NCI-H1105 (cell line): ENCODE results near the gene ZFHX2.
"Not testable (repeated sequence)": the region's sequence is repeated elsewhere in the genome, so short reads cannot be mapped to it uniquely, and the experiment has no call there.

ENCODE experiments used
- DNase-seq: peaks from one replicate; lab custom pipeline; 2025; lab: John Stamatoyannopoulos, UW

Gene ZFHX2

DNA sequence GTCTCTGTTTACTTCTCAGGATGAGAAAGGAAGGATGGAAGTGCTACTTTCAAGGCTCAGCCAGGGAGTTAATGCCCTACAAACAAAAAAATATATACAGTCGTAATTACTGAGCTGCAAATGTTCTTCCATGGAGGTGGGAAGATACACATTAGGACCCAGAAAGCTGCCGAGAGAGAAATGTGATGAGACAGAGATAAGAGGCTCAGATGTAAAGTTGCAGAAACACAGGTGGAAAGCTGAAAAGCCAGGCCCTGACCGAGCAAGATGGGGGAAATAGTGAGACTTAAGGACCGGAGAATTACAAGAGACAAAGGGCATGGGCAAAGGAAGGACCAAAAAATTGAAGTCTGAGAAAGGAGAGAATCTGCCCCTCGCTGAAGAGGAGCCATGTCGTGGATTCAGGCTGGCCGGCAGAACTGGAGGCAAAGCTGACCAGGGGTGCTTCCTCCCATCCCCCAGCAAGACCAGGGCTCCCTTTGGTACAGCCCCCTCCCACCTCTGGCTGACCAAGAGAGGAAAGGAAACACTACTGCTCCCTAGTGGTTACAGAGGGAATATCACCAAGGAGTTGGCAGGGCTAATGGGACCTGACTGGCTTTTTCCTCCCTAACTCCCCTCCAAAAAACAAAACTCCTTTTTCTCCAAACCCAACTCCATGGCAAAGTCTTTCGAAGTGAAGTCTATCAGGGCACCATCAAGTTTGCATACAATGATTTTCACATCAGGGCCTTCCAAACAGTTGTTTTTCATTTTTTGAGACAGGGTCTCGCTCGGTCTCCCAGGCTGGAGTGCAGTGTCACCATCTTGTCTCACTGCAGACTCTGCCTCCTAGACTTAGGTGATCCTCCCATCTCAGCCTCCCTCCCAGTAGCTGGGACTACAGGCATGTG, 12.1 kb downstream of the ZFHX2 start:
- DNase-seq: peak; percentile 51

DNA sequence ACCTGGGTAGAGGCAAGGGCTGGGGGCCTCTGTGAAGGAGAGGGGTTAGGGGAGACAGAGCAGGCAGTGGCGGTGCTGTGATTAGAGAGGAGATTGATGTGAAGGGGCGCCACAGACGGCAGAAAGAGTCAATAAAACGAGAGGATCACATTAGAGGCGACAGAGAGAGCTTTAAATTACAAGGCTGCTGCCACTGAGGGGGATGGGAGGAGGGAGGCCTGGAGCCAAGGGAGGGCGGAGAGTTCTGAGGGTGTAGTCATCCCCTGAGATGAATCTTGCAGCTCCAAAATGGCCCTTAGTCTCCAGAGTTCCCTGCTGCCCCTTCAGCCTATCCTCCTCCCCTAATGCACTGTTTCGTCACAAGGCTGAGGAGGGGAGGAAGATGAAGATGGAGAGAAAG, 12.8 kb downstream of the ZFHX2 start:
- DNase-seq: no peak

DNA sequence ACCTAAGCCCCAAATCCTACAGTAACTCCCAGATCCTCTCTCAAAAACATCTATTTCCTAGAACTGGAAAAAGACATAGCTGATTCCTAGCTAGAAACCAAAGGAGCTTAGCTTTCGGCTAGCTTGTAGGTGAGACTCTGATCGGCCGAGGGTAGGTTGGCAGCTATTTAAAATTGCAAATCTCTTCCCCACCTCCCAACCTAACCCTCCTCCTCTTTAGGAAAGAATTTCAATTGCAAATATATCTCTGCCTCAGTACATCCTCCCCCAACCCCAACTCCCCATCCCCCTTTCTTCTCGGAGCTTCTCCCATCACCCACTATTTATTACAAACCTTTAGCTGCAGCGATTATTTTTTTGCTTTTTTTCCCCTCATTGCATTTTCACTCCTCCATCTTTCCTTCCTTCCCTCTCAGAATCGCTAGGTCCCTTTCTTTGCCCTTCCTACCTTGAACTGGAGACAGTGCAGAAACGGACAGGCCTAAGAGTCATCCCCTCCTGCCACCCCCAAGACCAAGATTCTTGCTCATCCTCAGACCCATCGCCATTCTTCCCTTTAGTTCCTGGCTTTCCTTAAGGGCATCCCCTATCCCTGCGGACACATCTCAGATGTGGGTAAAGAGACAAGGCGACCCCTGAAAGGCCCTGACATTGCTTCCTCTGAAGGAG, 13.4 kb downstream of the ZFHX2 start:
- no peak for DNase-seq

DNA sequence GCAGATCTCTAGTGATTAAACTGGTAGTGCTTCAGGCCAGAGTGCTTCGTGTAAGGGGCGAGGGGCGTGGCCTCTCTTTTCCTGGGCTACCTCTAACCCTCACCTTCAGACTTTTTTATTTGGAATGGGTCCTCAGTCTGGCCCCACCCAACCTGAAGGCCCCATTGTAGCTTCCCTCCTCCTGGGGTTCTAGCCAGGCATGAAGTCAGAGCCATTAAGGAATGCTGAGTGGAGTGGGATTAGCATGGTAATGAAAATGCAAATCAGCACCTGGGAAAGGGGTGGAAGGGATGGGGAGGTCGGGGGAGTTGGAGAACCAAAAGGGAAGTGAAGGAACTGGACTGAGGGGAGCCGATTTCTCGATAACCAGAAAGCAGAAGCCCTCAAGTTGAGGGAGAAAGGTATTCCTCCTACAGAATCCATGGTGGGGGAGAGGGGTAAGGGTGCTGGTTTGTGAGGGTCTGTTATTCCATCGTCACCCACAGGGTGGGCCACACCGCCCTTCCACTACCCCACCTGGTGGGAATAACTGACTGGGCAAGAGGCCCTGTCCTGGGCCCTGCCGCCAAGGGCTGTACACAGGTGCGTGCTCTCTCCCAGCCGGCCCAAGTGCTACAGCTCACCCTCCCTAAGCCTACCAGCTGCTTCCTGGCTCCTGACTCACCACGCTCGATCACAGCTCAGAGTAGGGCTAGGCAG, 14.1 kb downstream of the ZFHX2 start:
- no peak for DNase-seq

DNA sequence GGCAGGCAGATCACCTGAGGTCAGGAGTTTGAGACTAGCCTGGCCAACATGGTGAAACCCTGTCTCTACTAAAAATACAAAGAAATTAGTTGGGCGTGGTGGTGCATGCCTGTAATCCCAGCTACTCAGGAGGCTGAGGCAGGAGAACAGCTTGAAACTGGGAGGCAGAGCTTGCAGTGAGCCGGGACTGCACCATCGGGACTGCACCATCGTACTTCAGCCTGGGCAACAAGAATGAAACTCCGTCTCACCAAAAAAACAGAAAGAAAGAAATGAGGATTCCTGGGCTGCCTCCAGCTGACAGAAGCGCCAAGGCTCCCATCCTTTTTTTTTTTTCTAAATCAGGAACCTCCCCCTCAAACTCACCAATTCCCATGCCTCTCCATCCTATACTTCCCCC, 14.7 kb downstream of the ZFHX2 start:
- DNase-seq: not testable (repeated sequence)

DNA sequence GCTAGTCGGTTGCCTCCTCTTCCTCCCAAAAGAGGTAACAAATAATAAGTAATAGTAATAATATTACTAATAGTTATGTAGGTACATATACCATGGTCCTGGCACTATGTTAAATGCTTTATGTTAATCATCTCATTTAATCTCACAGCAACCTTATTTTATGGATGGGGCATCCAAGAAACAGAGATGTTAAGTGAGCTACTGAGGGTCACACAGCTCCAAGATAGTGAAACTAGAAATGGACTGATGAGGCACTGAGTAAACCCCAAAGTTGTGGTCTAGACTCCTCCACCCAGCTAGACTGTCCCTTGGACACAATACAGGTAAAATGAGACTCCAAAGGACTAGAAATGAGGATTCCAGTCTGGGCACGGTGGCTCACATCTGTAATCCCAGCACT, 15.1 kb downstream of the ZFHX2 start:
- no peak for DNase-seq

DNA sequence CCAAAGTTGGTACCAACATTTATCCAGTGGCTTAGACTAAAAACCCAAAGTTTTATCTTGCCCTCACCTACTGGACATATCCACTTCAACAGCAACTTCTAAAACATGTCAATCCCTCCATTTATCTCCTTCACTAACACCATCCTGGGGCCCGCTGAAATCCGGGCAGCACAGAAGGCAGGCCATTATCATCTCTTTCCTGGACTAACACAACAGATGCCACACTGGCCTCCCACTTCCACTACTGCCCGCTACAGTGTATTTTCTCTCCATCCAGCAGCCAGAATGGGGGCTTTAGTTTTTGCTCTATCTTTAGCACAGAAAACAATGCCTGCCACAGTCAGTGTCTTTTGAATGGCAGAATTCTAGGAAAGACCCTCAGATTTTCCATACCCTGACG, 15.6 kb downstream of the ZFHX2 start:
- DNase-seq: no peak

DNA sequence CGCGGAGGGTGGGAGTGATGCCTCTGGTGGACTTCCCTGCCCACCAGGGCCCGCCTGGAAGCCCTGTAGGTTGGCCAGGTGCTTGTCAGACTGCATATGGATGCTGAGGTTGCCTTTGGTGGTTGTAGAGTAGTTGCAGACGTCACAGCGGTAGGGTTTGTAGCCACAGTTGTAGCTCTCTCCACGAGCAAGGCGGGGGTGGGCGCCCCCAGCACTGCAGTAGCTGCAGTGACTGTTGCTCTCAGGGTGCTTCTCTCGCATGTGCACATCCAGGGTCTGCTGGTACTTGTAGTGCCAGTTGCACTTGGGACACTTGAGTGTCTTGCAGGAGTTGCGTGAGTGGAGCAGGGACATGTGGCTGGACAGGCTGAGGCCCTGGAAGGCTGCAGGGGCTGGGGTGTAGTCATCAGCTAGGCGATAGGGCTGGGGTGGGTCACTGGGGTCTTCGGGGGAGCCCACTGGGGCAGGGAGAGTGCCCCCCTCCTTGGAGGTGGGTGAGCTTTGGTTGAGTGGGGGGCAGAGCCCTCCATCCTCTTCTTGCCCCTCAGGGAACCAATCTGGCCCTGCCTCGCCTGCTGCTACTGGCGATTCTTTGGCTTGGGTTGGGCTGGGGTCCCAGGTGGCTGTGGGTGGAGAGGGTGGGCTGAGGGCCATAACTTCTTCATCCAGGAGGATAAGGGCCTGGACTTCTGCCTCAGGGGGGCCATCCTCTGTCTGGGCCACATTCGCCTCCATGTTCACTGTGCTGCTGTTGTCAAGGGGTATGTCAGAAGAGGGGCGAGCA, 17.7 kb downstream of the ZFHX2 start:
- no peak for DNase-seq

DNA sequence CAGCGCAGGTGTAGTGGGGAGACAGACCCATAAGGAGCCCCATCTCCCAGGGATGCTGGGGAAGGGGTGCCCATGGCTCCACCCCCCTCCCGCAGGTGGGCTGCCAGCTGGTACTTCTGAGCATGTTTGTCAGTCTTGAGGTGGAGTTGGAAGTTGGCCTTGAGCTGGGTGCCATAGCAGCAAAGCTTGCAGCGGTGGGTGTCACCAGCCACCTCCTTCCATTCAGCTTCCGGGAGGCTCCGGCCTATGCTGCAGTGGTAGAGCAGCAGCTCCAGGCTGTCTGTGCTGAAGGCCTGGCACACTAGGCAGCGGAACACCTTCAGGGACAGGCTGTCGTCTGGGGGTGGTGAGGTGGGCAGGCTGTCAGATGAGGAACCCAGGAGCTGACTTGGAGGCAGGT, 18.9 kb downstream of the ZFHX2 start:
- no peak for DNase-seq

DNA sequence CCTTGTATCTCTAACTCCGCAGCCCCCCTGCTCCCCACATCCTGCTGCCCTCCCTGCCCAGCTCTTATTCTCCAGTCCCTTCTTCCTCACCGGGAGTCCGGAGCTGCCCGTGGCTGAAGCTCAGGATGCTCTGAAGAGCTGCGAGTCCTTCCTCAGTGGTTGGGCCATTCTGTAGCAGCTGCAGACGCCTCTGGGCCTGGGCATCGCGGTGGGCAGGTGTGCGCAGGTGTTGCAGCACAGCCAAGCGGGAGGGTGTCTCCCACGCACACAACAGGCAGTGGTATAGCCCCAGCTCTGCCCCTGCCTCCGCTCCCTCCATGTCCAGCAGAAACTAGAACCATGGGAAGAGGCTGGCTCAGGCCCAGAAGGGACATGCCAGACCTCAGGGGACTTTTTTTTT, 20.2 kb downstream of the ZFHX2 start:
- no peak for DNase-seq

DNA sequence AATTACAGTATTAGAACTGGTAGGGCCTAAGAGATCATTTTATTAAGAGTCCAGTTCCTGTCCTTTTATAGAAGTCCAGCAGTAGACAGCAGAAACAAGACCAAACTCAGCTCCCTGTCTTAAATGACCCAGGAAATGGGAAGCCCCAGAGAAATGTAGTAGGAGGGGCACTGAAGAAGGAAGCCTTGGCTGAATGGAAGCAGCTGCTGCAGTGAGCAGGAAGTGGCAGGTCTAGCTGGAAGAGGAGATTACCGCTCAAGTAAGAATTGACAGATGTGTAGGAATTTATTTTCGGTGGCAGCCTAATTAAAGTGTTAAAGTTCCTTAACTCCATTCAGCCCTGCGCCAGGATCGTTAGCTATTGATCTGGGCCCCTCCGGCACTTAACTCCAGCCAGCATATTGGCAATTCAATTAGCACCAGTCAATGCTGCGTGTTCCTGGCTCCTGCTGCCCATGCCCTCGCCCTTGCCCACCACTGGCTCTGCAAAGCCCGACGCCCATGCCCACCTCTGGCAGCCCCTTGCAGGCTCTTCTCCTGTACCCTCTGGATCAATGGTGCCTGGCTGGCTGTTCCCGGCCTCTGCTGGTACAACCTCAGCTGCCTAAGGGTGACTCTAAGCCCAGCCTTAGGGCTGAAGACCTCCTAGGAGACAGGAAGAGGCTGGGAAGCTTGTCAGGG, 21.1 kb downstream of the ZFHX2 start:
- no peak for DNase-seq

DNA sequence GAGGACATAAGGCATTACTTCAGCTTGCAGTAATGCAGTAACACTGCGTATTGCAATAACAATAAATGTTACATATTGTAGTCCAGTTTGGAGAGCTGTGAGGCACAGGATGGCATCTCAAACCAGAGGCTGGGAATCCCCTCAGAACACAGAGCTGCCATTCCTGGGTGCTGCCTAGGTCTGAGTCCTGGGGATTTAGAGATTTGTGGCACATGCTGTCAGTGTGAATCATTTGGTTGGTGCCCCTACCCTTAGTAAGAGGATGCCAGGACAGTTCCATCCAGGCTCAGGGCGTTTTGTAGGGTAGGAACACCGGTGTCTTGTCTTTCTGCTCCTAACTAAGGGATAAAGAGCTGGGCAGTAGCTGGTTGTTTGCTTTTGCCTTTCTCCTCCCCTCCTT, 22.5 kb downstream of the ZFHX2 start:
- DNase-seq: no peak

DNA sequence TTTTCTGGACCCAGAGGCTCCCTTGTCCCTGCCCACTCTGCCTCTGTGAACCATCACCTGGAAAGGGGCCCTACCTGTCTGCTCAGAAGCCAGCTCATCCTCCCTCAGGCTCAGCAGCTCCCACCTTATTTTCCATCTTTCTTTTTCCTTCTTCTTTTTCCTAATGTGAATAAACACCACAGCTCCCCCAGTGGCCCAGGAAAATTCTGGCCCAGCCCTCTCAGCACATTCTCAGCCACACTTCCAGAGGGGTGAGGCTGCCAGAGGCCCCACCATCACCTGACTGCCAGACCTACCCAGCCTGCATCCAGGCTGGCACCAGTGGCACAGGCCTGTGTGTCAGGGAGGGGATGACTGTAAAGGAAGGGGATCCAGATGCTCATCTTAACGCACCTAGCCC, 23.0 kb downstream of the ZFHX2 start:
- no peak for DNase-seq

DNA sequence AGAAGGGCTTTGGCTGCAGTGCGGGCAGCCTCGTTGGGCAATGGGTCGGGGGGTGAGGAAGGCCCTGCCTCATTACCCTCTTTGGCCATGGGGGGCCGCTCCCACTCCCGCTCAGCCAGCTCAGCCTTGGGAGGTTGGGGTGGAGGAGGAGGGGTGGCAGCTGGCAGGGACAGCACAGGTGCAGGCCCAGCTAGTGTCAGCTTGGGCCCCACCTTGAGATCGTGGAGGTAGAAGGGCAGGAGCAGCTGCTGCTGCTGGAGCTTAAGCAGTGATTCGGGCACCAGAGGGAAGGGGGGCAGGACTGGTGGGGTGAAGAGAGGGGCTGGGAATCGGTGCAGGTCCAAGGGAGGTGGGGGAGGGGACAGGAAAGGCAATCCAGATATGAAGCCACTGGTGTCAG, 26.0 kb downstream of the ZFHX2 start:
- no peak for DNase-seq

DNA sequence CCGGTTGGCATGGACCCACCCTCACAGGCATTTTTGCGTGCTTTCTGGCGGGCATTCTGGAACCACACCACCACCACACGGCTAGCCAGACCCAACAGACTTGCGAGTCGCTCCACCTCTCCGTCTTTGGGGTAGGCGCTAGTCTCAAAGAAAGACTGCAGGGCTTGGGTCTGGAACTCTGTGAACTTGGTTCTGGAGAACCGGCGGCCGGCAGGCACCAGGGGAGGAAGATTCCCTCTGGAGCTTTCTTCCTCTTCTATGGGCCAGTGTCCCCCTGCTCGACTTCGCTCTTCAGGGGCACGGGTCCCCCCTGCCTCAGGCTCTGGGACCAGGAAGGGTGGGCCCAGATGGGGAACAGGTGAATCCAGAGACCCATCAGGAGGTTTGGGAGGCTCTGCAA, 26.6 kb downstream of the ZFHX2 start:
- DNase-seq: no peak

DNA sequence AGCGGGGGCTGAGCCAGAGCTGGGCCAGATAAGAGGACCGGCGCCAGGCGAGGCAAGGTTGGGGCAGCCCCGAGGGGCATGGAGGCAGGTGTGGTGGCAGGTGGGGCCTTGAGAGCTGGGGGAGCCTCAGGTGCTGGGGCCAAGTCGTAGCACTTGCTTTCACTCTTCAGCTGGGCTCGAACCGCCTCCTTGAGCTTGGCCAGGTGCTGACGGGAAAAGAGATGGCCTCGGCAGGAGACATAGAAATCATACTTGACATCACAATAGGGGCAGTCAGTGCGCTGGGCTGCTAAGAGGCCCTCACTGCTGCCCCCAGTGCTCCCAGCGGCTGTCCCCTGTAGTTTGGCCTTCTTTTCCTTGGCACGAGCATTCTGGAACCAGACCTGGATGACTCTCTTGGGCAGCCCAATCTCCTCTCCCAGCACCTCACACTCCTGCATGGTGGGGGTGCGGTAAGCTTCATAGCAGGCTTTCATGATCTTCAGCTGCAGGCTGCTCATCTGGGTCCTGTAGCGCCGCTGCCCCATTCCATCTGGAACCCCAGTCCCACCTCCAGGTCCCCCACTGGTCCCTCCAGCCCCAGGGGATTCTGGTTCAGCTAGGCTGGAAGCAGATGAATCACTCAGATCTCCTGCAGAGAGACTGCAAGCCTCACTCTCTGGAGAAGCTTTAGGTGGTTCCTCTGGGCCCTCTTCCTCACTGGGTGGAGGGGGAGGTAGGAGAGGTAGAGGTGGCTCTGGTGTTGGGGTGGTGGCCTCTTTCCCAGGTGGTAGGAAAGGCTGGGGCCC, 28.1 kb downstream of the ZFHX2 start:
- DNase-seq: no peak

DNA sequence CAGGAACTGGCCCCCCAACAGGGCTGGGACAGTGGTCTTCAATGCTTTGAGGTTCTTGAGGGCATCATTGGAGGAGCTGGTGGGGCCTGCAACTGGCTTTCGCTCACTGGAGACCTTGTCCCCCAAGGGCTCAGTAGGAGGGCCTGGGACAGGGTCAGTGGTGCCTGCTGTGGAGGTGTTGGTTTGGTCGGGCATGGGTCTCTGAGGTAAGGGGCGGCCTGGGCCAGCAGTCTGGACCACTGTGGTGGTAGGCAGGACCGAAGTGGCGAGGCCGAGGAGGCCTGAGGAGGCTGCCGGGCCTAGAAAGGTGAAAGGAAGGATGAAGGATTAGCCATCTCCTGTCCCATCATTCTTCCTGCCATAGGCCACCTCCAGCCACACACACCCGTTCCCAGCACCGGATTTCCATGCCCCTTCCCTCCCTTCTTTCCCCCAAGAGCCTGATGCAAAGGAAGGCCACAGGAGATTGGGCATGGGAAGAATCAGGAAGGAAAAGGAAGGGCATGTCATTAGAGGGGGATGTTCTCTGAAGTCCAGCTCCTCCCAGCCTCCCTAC, 28.8 kb downstream of the ZFHX2 start:
- no peak for DNase-seq

DNA sequence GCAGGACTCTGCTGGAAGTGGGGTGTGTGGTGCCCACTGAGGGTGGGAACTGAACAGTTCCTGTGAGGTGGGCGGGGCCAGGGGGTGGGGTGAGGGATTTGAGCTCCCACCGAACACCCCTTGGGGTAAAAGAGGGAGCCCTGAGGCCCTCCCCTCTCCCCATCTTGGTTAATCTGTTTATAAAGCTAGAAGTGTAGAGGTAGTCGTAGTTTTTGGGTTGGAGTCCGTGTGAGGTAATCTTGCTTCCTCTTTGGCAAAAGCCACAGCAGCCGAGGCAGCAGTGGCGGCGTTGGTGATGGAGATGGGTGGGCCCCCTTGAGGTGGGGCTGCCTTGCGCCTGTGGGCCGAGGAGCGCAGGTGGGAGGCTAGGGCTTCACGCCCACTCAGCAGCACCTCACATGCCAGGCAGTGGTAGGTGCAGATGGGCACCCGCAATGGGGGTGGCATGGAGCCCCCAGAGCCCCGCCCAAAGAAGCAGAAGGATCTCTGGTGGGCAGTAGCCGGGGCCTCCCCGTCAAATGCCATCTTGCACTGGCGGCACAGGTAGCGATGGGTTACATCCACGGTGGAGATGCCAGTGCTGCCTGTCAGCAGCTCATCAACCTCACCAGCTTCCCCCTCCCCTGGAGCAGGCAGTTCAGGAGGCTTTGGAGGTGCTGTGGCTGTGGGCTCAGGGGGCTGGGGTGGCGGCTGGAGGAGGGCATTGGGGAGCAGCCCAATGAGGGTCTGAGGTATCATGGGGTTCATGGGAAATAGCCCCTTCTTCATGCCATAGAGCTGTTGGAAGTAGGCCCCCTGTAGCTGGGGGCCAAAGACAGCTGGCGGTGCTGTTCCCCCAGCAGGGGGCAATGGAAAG, 29.6 kb downstream of the ZFHX2 start:
- no peak for DNase-seq

DNA sequence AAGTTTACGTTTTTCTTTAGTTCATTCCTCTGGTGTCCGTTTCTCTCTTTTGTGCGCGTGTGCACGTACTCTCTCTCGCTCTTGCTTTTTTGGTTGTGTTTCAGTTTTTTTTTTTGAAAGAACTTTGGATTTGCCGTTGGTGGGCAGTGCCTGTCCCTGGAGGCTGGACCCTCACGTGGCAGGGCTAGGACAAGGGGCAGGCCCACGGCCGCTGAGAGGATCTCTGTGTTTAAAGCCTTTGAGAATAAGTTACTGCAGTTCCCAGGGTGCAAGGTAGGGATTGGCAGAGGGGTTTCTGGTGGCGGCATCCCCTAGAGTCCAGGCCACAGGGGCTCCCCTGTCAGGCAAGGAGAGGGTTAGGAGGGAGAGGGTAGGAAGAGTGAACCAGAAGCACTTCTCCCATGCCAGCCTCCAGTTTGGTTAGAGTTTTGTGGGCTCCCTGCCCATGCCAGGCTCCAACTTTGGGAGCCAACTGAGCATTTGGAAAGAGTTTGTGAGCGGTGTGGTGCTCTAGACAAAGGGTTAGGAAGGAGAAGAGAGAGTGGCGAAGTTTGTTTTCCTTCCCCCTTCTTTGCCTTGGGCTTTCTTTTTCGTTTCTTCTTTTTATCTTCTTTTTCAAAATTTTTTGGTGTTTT, 30.5 kb downstream of the ZFHX2 start:
- DNase-seq: no peak
